H9 (cell line): Measurements from ENCODE around the gene MDFIC2. TPM values are rescaled to one million over a fixed set of nuclear protein-coding genes. Genes with fewer than 3 reads are reported as not detected.

Experiments used
- DNase-seq: peaks from one replicate; pipeline ENCODE4 v3.0.0-alpha.2; 2017
- H2AFZ ChIP-seq: one replicate; pipeline ENCODE4 v1.6.1; 2013; ENCODE audit warnings: mild to moderate bottlenecking, low read length, control low read depth, moderate library complexity
- H2AK5ac ChIP-seq: 2 replicates; pipeline ENCODE4 v1.6.1; 2013; ENCODE audit warnings: low read length, control low read depth, mixed read lengths; ENCODE audit not compliant: insufficient read length
- H2BK120ac ChIP-seq: one replicate; pipeline ENCODE4 v1.6.1; 2013; ENCODE audit warnings: low read depth, mild to moderate bottlenecking, low read length, control low read depth, inconsistent platforms; ENCODE audit not compliant: poor library complexity, severe bottlenecking
- H2BK12ac ChIP-seq: 2 replicates; pipeline ENCODE4 v1.6.1; 2013; ENCODE audit warnings: low read length, control low read depth, mixed read lengths, low read depth; ENCODE audit not compliant: insufficient read length
- H2BK15ac ChIP-seq: 2 replicates; pipeline ENCODE4 v1.6.1; 2013; ENCODE audit warnings: low read depth, low read length, control low read depth
- H2BK20ac ChIP-seq: one replicate; pipeline ENCODE4 v1.6.1; 2013; ENCODE audit warnings: low read depth, mild to moderate bottlenecking, low read length, control low read depth, inconsistent platforms; ENCODE audit not compliant: poor library complexity, severe bottlenecking
- H2BK5ac ChIP-seq: 2 replicates; pipeline ENCODE4 v1.6.1; 2013; ENCODE audit warnings: low read length, control low read depth, mixed read lengths; ENCODE audit not compliant: insufficient read length
- H3K14ac ChIP-seq: 2 replicates; pipeline ENCODE4 v1.6.1; 2013; ENCODE audit warnings: low read length, control low read depth; ENCODE audit not compliant: insufficient read depth
- H3K18ac ChIP-seq: 2 replicates; pipeline ENCODE4 v1.6.1; 2013; ENCODE audit warnings: low read depth, mild to moderate bottlenecking, mixed read lengths, low read length, control low read depth; ENCODE audit not compliant: insufficient read length
- H3K23ac ChIP-seq: 2 replicates; pipeline ENCODE4 v1.6.1; 2013; ENCODE audit warnings: low read length, control low read depth, mixed read lengths, low read depth; ENCODE audit not compliant: insufficient read length
- H3K23me2 ChIP-seq: 2 replicates; pipeline ENCODE4 v1.6.1; 2013; ENCODE audit warnings: low read depth, mild to moderate bottlenecking, mixed read lengths, low read length, control low read depth; ENCODE audit not compliant: insufficient read length, poor library complexity, severe bottlenecking
- H3K27ac ChIP-seq: 2 replicates; pipeline ENCODE4 v1.5.1; 2013; ENCODE audit warnings: low read length, control low read depth, mixed read lengths, low read depth; ENCODE audit not compliant: insufficient read length
- H3K27me3 ChIP-seq: 2 replicates; pipeline ENCODE4 v1.6.1; 2013; ENCODE audit warnings: low read length, control low read depth, inconsistent platforms; ENCODE audit not compliant: insufficient read depth
- H3K4ac ChIP-seq: 2 replicates; pipeline ENCODE4 v1.6.1; 2013; ENCODE audit warnings: low read depth, mild to moderate bottlenecking, control low read depth, inconsistent platforms, low read length, moderate library complexity
- H3K4me1 ChIP-seq: 2 replicates; pipeline ENCODE4 v1.6.1; 2013; ENCODE audit warnings: low read length, control low read depth, inconsistent platforms; ENCODE audit not compliant: insufficient read depth
- H3K4me2 ChIP-seq: 2 replicates; pipeline ENCODE4 v1.6.1; 2013; ENCODE audit warnings: low read length, control low read depth, mixed read lengths; ENCODE audit not compliant: insufficient read length, insufficient read depth
- H3K56ac ChIP-seq: 2 replicates; pipeline ENCODE4 v1.6.1; 2013; ENCODE audit warnings: low read depth, mild to moderate bottlenecking, mixed read lengths, low read length, control low read depth; ENCODE audit not compliant: insufficient read length
- H3K79me1 ChIP-seq: 2 replicates; pipeline ENCODE4 v1.6.1; 2013; ENCODE audit warnings: low read depth, mild to moderate bottlenecking, moderate library complexity, low read length, control low read depth, inconsistent platforms; ENCODE audit not compliant: insufficient read depth, poor library complexity, severe bottlenecking
- H3K79me2 ChIP-seq: 2 replicates; pipeline ENCODE4 v1.6.1; 2013; ENCODE audit warnings: low read length, control low read depth, inconsistent platforms; ENCODE audit not compliant: insufficient read depth
- H3K9ac ChIP-seq: 2 replicates; pipeline ENCODE4 v1.6.1; 2013; ENCODE audit warnings: low read length, control low read depth, mixed read lengths; ENCODE audit not compliant: insufficient read length; ENCODE audit errors: extremely low read depth
- H3K9me3 ChIP-seq: one replicate; pipeline ENCODE4 v1.6.1; 2013; ENCODE audit warnings: low read depth, low read length, inconsistent platforms; ENCODE audit not compliant: control insufficient read depth
- H3T11ph ChIP-seq: one replicate; pipeline ENCODE4 v1.6.1; 2013; ENCODE audit warnings: mild to moderate bottlenecking, low read length, control low read depth, inconsistent platforms
- H4K20me1 ChIP-seq: one replicate; pipeline ENCODE4 v1.6.1; 2013; ENCODE audit not compliant: control insufficient read depth, insufficient read length, insufficient read depth
- H4K5ac ChIP-seq: 2 replicates; pipeline ENCODE4 v1.6.1; 2013; ENCODE audit warnings: low read depth, mild to moderate bottlenecking, mixed read lengths, low read length, control low read depth; ENCODE audit not compliant: insufficient read length
- H4K8ac ChIP-seq: replicated peaks from 2 replicates; pipeline ENCODE4 v1.6.1; 2013; ENCODE audit warnings: low read length, control low read depth, mixed read lengths, low read depth; ENCODE audit not compliant: insufficient read length
- H4K91ac ChIP-seq: 2 replicates; pipeline ENCODE4 v1.6.1; 2013; ENCODE audit warnings: low read depth, mild to moderate bottlenecking, moderate library complexity, mixed read lengths, low read length, control low read depth; ENCODE audit not compliant: insufficient read length
- H3K27ac Mint-ChIP-seq, 3 experiments: 2 replicates in 2 of 3; 3 replicates in 1 of 3; pipeline ENCODE4 v1.8.0; 2020 to 2021; ENCODE audit warnings: mixed read lengths in 3 of 3, mild to moderate bottlenecking in 1 of 3, moderate library complexity in 1 of 3
- H3K27me3 Mint-ChIP-seq: 2 replicates; pipeline ENCODE4 v1.8.0; 2021; ENCODE audit warnings: low read depth, mild to moderate bottlenecking, moderate library complexity, mixed read lengths
- H3K36me3 Mint-ChIP-seq, 3 experiments: 2 replicates in 2 of 3; 3 replicates in 1 of 3; pipeline ENCODE4 v1.8.0; 2020 to 2021; ENCODE audit warnings: low read depth in 3 of 3, mixed read lengths in 3 of 3; ENCODE audit not compliant: insufficient read depth in 1 of 3
- H3K4me1 Mint-ChIP-seq, 2 experiments: 2 replicates each; pipeline ENCODE4 v1.8.0; 2020; ENCODE audit warnings: mixed read lengths in 2 of 2
- H3K4me3 Mint-ChIP-seq, 2 experiments: 2 replicates in 1 of 2; 3 replicates in 1 of 2; pipeline ENCODE4 v1.8.0; 2020 to 2021; ENCODE audit warnings: mild to moderate bottlenecking in 2 of 2, mixed read lengths in 2 of 2, moderate library complexity in 1 of 2
- H3K9me3 Mint-ChIP-seq, 2 experiments: 2 replicates in 1 of 2; 3 replicates in 1 of 2; pipeline ENCODE4 v1.8.0; 2020; ENCODE audit warnings: mild to moderate bottlenecking in 2 of 2, mixed read lengths in 2 of 2, moderate library complexity in 1 of 2
- WGBS: extraction: QIAGEN DNeasy Blood & Tissue Kit; methylation state at CpG from one replicate; pipeline ENCODE4 v1.1.7; 2013; ENCODE audit warnings: missing lambda C conversion rate, low lambda C conversion rate, mixed read lengths; ENCODE audit not compliant: insufficient read length; ENCODE audit errors: extremely low coverage; 5-methylcytosine and 5-hydroxymethylcytosine counted together
- total RNA-seq: library from RNA; stranded (reverse); gene quantifications from 2 replicates; pipeline ENCODE4 v1.2.1, GENCODE V29; 2021
- TF ChIP-seq, protein P1 (sequence below): fragments of 200-600 bp; sonication (generic); conservative IDR thresholded peaks from 3 replicates; pipeline ENCODE4 v1.8.0; 2021; ENCODE audit warnings: antibody characterized with exemption, mild to moderate bottlenecking

MDFIC2 gene
- total RNA-seq, 1 experiment from 2014 or later: not detected

DNA sequence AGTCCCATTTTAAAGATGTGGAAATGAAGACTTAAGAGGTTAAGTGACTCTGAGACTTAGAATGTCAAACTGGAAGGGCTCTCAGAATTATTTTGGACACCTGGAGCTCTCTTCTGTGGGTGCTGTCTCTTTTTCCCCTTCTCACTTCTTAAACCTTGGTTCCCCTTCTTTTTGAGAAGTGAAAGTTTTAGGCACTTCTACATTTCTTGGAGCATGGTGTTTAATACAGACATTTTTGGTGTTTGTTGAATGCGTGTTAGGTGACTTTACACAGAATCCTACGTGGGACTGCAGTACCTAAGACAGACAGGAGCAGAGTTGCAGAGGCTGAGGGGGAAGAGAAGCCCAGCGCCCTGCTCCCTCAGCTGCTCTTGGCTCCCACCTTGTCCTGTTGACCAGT lies 133.3 kb downstream of the MDFIC2 start:
- no peaks in the 10 kb centered on the region for H3K79me2 ChIP-seq
- H3K4me1 Mint-ChIP-seq: peaks cover 25 to 29% of the 10 kb centered on the region in 2 experiments
- H3K27ac Mint-ChIP-seq: no peak overlapping the region; a peak in 1 of 7 replicates
- H2AFZ ChIP-seq: no peak overlapping the region
- H2BK5ac ChIP-seq: no peak overlapping the region
- no peak overlapping the region for H3T11ph ChIP-seq
- H3K18ac ChIP-seq: no peak overlapping the region
- H3K4me3 Mint-ChIP-seq: no peak overlapping the region
- H3K14ac ChIP-seq: no peak overlapping the region
- H3K9ac ChIP-seq: no peak overlapping the region
- no peaks in the 10 kb centered on the region; the same call in 1 of the 2 replicates for H3K27me3 ChIP-seq
- no peaks in the 10 kb centered on the region for H3K27me3 Mint-ChIP-seq
- no peak overlapping the region for H2BK12ac ChIP-seq
- no peak overlapping the region for H3K4ac ChIP-seq
- H2BK20ac ChIP-seq: no peak overlapping the region
- no peak overlapping the region for H4K5ac ChIP-seq
- no peaks in the 10 kb centered on the region for H3K23me2 ChIP-seq
- no peaks in the 10 kb centered on the region for H3K9me3 Mint-ChIP-seq
- no peak overlapping the region for H3K56ac ChIP-seq
- H3K4me2 ChIP-seq: no peak overlapping the region
- no CpG with 5 or more reads among the region's 3 CpGs for WGBS
- H3K9me3 ChIP-seq: no peaks in the 10 kb centered on the region
- no peak overlapping the region for H3K27ac ChIP-seq
- no peak overlapping the region for H4K91ac ChIP-seq
- no peak overlapping the region for H2AK5ac ChIP-seq
- peaks cover 5% of the 10 kb centered on the region for H3K4me1 ChIP-seq
- no peaks in the 10 kb centered on the region for H4K20me1 ChIP-seq
- no peak overlapping the region for H2BK120ac ChIP-seq
- no peak for DNase-seq
- TF ChIP-seq, protein P1, sequence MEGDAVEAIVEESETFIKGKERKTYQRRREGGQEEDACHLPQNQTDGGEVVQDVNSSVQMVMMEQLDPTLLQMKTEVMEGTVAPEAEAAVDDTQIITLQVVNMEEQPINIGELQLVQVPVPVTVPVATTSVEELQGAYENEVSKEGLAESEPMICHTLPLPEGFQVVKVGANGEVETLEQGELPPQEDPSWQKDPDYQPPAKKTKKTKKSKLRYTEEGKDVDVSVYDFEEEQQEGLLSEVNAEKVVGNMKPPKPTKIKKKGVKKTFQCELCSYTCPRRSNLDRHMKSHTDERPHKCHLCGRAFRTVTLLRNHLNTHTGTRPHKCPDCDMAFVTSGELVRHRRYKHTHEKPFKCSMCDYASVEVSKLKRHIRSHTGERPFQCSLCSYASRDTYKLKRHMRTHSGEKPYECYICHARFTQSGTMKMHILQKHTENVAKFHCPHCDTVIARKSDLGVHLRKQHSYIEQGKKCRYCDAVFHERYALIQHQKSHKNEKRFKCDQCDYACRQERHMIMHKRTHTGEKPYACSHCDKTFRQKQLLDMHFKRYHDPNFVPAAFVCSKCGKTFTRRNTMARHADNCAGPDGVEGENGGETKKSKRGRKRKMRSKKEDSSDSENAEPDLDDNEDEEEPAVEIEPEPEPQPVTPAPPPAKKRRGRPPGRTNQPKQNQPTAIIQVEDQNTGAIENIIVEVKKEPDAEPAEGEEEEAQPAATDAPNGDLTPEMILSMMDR: no peak
- H2BK15ac ChIP-seq: no peak overlapping the region
- no peaks in the 10 kb centered on the region for H3K36me3 Mint-ChIP-seq
- no peaks in the 10 kb centered on the region for H3K79me1 ChIP-seq
- H4K8ac ChIP-seq: no peak overlapping the region
- no peak overlapping the region for H3K23ac ChIP-seq
